Left renal cortex interstitium (tissue), 4 donors: Measurements from ENCODE around the gene MARCO. TPM values are rescaled to one million over a fixed set of nuclear protein-coding genes. Genes with fewer than 3 reads are reported as not detected.
"Not testable (repeated sequence)": the region's sequence is repeated elsewhere in the genome, so short reads cannot be mapped to it uniquely, and the experiment has no call there.

Experiments used
- DNase-seq, 4 donors: peaks; one replicate each; pipeline ENCODE4 v3.0.0-alpha.2; 2013; ENCODE audit warnings: low read depth in 4 of 4, low spot score in 2 of 4, missing footprints in 1 of 4
- polyA plus RNA-seq, 4 donors: library from polyadenylated mRNA; unstranded; fragments of 120-200 nt; gene quantifications; one replicate each; pipeline ENCODE4 v1.2.1, GENCODE V29; 2013; ENCODE audit not compliant: insufficient read length in 4 of 4

Gene MARCO
- polyA plus RNA-seq, 4 donors, result 0.16 to 0.18 TPM; not detected in 2

GRCh38 chr2:119025762-119026351 is 83.9 kb downstream of the MARCO start:
- DNase-seq, result no peak

- no peak for DNase-seq
Measured at GRCh38 chr2:119026890-119027289, 84.9 kb downstream of the MARCO start.

GRCh38 chr2:119028327-119029174 is 86.6 kb downstream of the MARCO start:
- DNase-seq, result no peak

- no peak for DNase-seq
Measured at GRCh38 chr2:119029297-119029696, 87.3 kb downstream of the MARCO start.

- DNase-seq, result not testable (repeated sequence)
Measured at GRCh38 chr2:119037922-119038321, 95.9 kb downstream of the MARCO start.

GRCh38 chr2:119040730-119041129 is 98.7 kb downstream of the MARCO start:
- DNase-seq, result no peak

Other genes with a start within 250 kb of the MARCO start
- under 1 TPM in 1 of 4 donors, not detected in 3; 0.13 TPM for gene EN1, start 94.5 kb upstream of the MARCO start, polyA plus RNA-seq
- not detected for gene C1QL2, start 216.6 kb downstream of the MARCO start, polyA plus RNA-seq